ENCODE measurements around the gene PRKCD.

Gene PRKCD

GRCh38 chr3:53223025-53223424 is 62.0 kb downstream of the PRKCD start:
- intact Hi-C loops (cut with DNase I) = no loop called here
- DNase-seq = no peak

- intact Hi-C loops (cut with DNase I) = no loop called here
- DNase-seq = no peak
Measured at GRCh38 chr3:53223541-53223966, 62.5 kb downstream of the PRKCD start.

GRCh38 chr3:53224026-53224425 is 63.0 kb downstream of the PRKCD start:
- intact Hi-C loops (cut with DNase I) = no loop called here
- DNase-seq = no peak

GRCh38 chr3:53224536-53224935 is 63.5 kb downstream of the PRKCD start:
- intact Hi-C loops (cut with DNase I) = no loop called here
- no peak for DNase-seq

GRCh38 chr3:53225181-53225580 is 64.2 kb downstream of the PRKCD start:
- no peak for DNase-seq
- intact Hi-C loops (cut with DNase I) = no loop called here

GRCh38 chr3:53225651-53226050 is 64.6 kb downstream of the PRKCD start:
- no peak for DNase-seq
- intact Hi-C loops (cut with DNase I) = no loop called here

- no peak for DNase-seq
- intact Hi-C loops (cut with DNase I) = no loop called here
Measured at GRCh38 chr3:53226142-53226840, 65.3 kb downstream of the PRKCD start.

GRCh38 chr3:53226841-53227407 is 65.9 kb downstream of the PRKCD start:
- DNase-seq = no peak
- intact Hi-C loops (cut with DNase I) = no loop called here

- DNase-seq = no peak
- intact Hi-C loops (cut with DNase I) = no loop called here
Measured at GRCh38 chr3:53227993-53228885, 67.2 kb downstream of the PRKCD start.

- intact Hi-C loops (cut with DNase I) = no loop called here
- DNase-seq = no peak
Measured at GRCh38 chr3:53229171-53229570, 68.2 kb downstream of the PRKCD start.

- no peak for DNase-seq
- intact Hi-C loops (cut with DNase I) = no loop called here
Measured at GRCh38 chr3:53229606-53230005, 68.6 kb downstream of the PRKCD start.

- no peak for DNase-seq
- intact Hi-C loops (cut with DNase I) = no loop called here
Measured at GRCh38 chr3:53230041-53230621, 69.1 kb downstream of the PRKCD start.

GRCh38 chr3:53230789-53231188 is 69.8 kb downstream of the PRKCD start:
- DNase-seq = no peak
- intact Hi-C loops (cut with DNase I) = no loop called here

- intact Hi-C loops (cut with DNase I) = no loop called here
- DNase-seq = no peak
Measured at GRCh38 chr3:53231532-53232511, 70.8 kb downstream of the PRKCD start.

GRCh38 chr3:53232641-53233377 is 71.8 kb downstream of the PRKCD start:
- intact Hi-C loops (cut with DNase I) = no loop called here
- DNase-seq = no peak

GRCh38 chr3:53234130-53234840 is 73.3 kb downstream of the PRKCD start:
- no peak for DNase-seq
- intact Hi-C loops (cut with DNase I) = no loop called here

- no peak for DNase-seq
Measured at GRCh38 chr3:53234841-53235232, 73.8 kb downstream of the PRKCD start.

More at GRCh38 chr3:53234841-53235232, 73.8 kb downstream of the PRKCD start:
- intact Hi-C loops (cut with DNase I) = no loop called here
